Adipocyte (in vitro differentiated cells): ENCODE measurements around the gene KAT2B.
A peak's percentile ranks its signal among the peaks of the same experiment; 100 is the strongest.
"Not testable (repeated sequence)": the region's sequence is repeated elsewhere in the genome, so short reads cannot be mapped to it uniquely, and the experiment has no call there.

Source experiments
- DNase-seq: peaks from one replicate; pipeline ENCODE4 v3.0.0-alpha.2; 2015; ENCODE audit warnings: low read depth
- H3K27me3 ChIP-seq: replicated peaks from 2 replicates; pipeline ENCODE4 v1.7.0; 2013; ENCODE audit warnings: mild to moderate bottlenecking, low read length, moderate library complexity; ENCODE audit not compliant: control insufficient read depth, insufficient read depth
- H3K36me3 ChIP-seq: 2 replicates; pipeline ENCODE4 v1.7.0; 2013; ENCODE audit warnings: low read length, mild to moderate bottlenecking, moderate library complexity; ENCODE audit not compliant: control insufficient read depth, insufficient read depth, severe bottlenecking
- H3K4me1 ChIP-seq: 2 replicates; pipeline ENCODE4 v1.7.0; 2013; ENCODE audit warnings: mild to moderate bottlenecking, low read length, moderate library complexity; ENCODE audit not compliant: control insufficient read depth, insufficient read depth
- H3K4me3 ChIP-seq: 2 replicates; pipeline ENCODE4 v1.7.0; 2013; ENCODE audit warnings: mild to moderate bottlenecking, low read length, moderate library complexity
- H3K9ac ChIP-seq: 2 replicates; pipeline ENCODE4 v1.7.0; 2013; ENCODE audit warnings: mild to moderate bottlenecking, low read length, moderate library complexity
- H3K9me3 ChIP-seq: 2 replicates; pipeline ENCODE4 v1.7.0; 2013; ENCODE audit warnings: mild to moderate bottlenecking, low read length, moderate library complexity; ENCODE audit not compliant: control insufficient read depth

Gene KAT2B

DNA sequence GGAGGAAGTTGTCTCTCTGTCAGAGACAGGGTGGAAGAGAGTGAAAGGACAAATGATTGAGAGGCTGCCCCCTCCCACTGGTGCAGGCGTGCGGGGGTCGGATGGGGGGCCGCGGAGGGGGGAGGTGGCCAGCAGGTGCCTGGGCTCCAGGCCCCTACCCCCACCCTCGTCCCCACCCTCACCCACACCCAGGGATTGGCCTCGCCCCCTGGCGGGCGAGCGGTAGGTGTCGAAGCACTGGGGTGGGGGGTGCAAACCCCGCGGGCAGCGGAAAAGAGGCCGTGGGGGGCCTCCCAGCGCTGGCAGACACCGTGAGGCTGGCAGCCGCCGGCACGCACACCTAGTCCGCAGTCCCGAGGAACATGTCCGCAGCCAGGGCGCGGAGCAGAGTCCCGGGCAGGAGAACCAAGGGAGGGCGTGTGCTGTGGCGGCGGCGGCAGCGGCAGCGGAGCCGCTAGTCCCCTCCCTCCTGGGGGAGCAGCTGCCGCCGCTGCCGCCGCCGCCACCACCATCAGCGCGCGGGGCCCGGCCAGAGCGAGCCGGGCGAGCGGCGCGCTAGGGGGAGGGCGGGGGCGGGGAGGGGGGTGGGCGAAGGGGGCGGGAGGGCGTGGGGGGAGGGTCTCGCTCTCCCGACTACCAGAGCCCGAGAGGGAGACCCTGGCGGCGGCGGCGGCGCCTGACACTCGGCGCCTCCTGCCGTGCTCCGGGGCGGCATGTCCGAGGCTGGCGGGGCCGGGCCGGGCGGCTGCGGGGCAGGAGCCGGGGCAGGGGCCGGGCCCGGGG is at the start of gene KAT2B:
Gene KAT2B, plus strand, starts transcription at position 682 of the 783 bp plus-strand sequence. Its CDS starts 32 bp downstream, at position 714.
- H3K27me3 ChIP-seq, result no peaks in the 10 kb centered on the region
- H3K36me3 ChIP-seq, result no peaks in the 10 kb centered on the region
- H3K4me1 ChIP-seq, result peaks cover 16% of the 10 kb centered on the region
- H3K9me3 ChIP-seq, result no peaks in the 10 kb centered on the region
- peak; percentile 90 for DNase-seq
- peak within 1 kb of the TSS; percentile 93 for H3K4me3 ChIP-seq
- H3K9ac ChIP-seq, result peak within 1 kb of the TSS; percentile 78

GRCh38 chr3:19994796-19995195 is 45.5 kb upstream of the KAT2B start:
- DNase-seq, result no peak
- H3K9ac ChIP-seq, result no peak overlapping the region
- H3K27me3 ChIP-seq, result no peaks in the 10 kb centered on the region
- H3K4me1 ChIP-seq, result no peaks in the 10 kb centered on the region
- H3K36me3 ChIP-seq, result no peaks in the 10 kb centered on the region
- no peaks in the 10 kb centered on the region for H3K9me3 ChIP-seq
- no peak overlapping the region for H3K4me3 ChIP-seq

- Histone ChIP-seq H3K27me3 (no peaks in the 10 kb centered on the region), H3K36me3 (no peaks in the 10 kb centered on the region), H3K4me1 (no peaks in the 10 kb centered on the region), H3K4me3 (no peak overlapping the region), H3K9ac (no peak overlapping the region), H3K9me3 (no peaks in the 10 kb centered on the region)
- no peak for DNase-seq
These were observed 42.7 kb upstream of the KAT2B start for GRCh38 chr3:19997502-19997901.

GRCh38 chr3:20001932-20002331 is 38.3 kb upstream of the KAT2B start:
- no peaks in the 10 kb centered on the region for H3K4me1 ChIP-seq
- no peaks in the 10 kb centered on the region for H3K36me3 ChIP-seq
- no peak overlapping the region for H3K4me3 ChIP-seq
- no peak overlapping the region for H3K9ac ChIP-seq
- no peaks in the 10 kb centered on the region for H3K9me3 ChIP-seq
- DNase-seq, result no peak
- no peaks in the 10 kb centered on the region for H3K27me3 ChIP-seq

- no peak for DNase-seq
- Histone ChIP-seq H3K4me1 (no peaks in the 10 kb centered on the region), H3K9ac (no peak overlapping the region), H3K9me3 (no peaks in the 10 kb centered on the region), H3K36me3 (no peaks in the 10 kb centered on the region), H3K4me3 (no peak overlapping the region), H3K27me3 (no peaks in the 10 kb centered on the region)
These were observed 32.3 kb upstream of the KAT2B start for GRCh38 chr3:20007960-20008359.

- Histone ChIP-seq H3K9me3 (no peaks in the 10 kb centered on the region), H3K4me3 (no peak overlapping the region), H3K4me1 (no peaks in the 10 kb centered on the region), H3K9ac (no peak overlapping the region), H3K27me3 (no peaks in the 10 kb centered on the region), H3K36me3 (no peaks in the 10 kb centered on the region)
- DNase-seq, result no peak
These were observed 31.6 kb upstream of the KAT2B start for GRCh38 chr3:20008646-20009045.

GRCh38 chr3:20012164-20012563 is 28.1 kb upstream of the KAT2B start, which contains the start of gene PP2D1:
PP2D1 (minus strand) TSS chr3:20012264; CDS start chr3:20012072, 192 bp downstream.
- no peak within 1 kb of the TSS for H3K9ac ChIP-seq

DNA sequence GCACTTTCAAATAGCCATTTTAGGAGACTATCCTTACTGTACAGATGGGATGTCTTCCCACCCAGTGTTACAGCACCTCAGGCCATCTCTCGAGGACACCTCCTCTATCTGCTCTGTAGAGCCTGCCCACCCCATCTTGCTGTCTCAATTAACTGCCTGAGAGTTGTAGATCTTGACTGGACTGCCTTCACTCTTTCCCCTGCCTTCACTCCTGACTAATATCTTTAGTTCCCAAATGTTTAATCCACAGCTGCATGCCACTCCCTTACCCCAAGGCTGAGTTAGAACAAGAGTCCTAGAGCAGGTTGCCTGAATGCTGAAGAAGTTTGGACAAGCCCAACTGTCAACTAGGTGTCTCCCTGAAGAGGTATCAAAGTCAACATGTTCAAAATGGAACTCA is 26.9 kb upstream of the KAT2B start:
- H3K4me3 ChIP-seq, result no peak overlapping the region
- DNase-seq, result no peak

More at GRCh38 chr3:20012164-20012563, 28.1 kb upstream of the KAT2B start, which contains the start of gene PP2D1:
- Histone ChIP-seq H3K27me3 (no peaks in the 10 kb centered on the region), H3K4me3 (no peak within 1 kb of the TSS), H3K36me3 (no peaks in the 10 kb centered on the region), H3K9me3 (no peaks in the 10 kb centered on the region), H3K4me1 (no peaks in the 10 kb centered on the region)
- no peak for DNase-seq

DNA sequence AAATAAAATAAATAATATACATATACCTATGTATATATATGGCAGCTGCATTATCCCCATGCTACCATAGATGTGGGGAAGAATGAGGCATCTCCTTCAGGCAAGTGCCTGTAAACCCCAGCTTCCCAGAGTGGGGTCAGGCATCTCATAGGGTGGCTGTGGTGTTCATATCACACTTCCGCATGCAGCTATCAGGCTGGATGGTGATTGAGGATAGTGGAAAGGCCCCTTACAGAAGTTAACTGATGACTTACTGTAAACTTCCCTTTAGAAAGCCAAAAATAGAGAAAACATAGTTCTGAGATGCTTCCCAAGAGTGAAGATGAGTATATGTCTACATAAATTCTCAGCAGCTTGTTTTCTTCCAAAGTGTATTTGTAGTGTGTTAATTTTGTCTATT is 24.7 kb upstream of the KAT2B start:
- no peaks in the 10 kb centered on the region for H3K9me3 ChIP-seq
- DNase-seq, result no peak
- no peaks in the 10 kb centered on the region for H3K36me3 ChIP-seq
- H3K4me3 ChIP-seq, result no peak overlapping the region
- H3K4me1 ChIP-seq, result no peaks in the 10 kb centered on the region
- no peaks in the 10 kb centered on the region for H3K27me3 ChIP-seq
- H3K9ac ChIP-seq, result no peak overlapping the region

More for the DNA sequence above, 26.9 kb upstream of the KAT2B start:
- Histone ChIP-seq H3K36me3 (no peaks in the 10 kb centered on the region), H3K27me3 (no peaks in the 10 kb centered on the region), H3K4me1 (no peaks in the 10 kb centered on the region), H3K9ac (no peak overlapping the region), H3K9me3 (no peaks in the 10 kb centered on the region)

GRCh38 chr3:20016076-20016475 is 24.2 kb upstream of the KAT2B start:
- not testable (repeated sequence) for H3K36me3 ChIP-seq, H3K4me3 ChIP-seq, H3K9me3 ChIP-seq, H3K4me1 ChIP-seq, H3K27me3 ChIP-seq, DNase-seq, H3K9ac ChIP-seq

- Histone ChIP-seq H3K9me3 (no peaks in the 10 kb centered on the region), H3K4me1 (peaks cover 5% of the 10 kb centered on the region), H3K36me3 (no peaks in the 10 kb centered on the region), H3K27me3 (no peaks in the 10 kb centered on the region), H3K4me3 (no peak overlapping the region), H3K9ac (no peak overlapping the region)
- DNase-seq, result no peak
These were observed 17.2 kb upstream of the KAT2B start for GRCh38 chr3:20022954-20023622.
